Measurements from ENCODE around the gene ADAM19.

The ADAM19 gene

GRCh38 chr5:157516626-157517325, 58.8 kb downstream of the ADAM19 start:
- no peaks in the 10 kb centered on the region for H3K9me3 ChIP-seq (ENCODE audit: control insufficient read depth, low read length)
- H3K27me3 ChIP-seq (ENCODE audit: control insufficient read depth in 1 of 2, insufficient read depth in 1 of 2, low read length in 2 of 2), result no peaks in the 10 kb centered on the region
- H3K36me3 ChIP-seq (ENCODE audit: control insufficient read depth in 1 of 2, insufficient read depth in 2 of 2, low read depth in 1 of 2, low read length in 2 of 2), result peaks cover 0 to 36% of the 10 kb centered on the region in 2 experiments
- WGBS, result 9% methylated on average over 5 of the region's 5 CpGs
- H3K4me1 ChIP-seq (ENCODE audit: control insufficient read depth, insufficient read depth, low read depth, low read length), result peaks cover 25% of the 10 kb centered on the region
- DNase-seq, result peak; percentile 93
- no peak overlapping the region for H3K23ac ChIP-seq (ENCODE audit: low read length in 2 of 2)
- H2AFZ ChIP-seq (ENCODE audit: low read depth, low read length), result no peak overlapping the region
- H3K4ac ChIP-seq (ENCODE audit: low read depth in 1 of 2, low read length in 2 of 2), result peak overlapping the region in 1 of 2 experiments; percentile 24
- H2BK120ac ChIP-seq (ENCODE audit: low read depth, low read length), result no peak overlapping the region
- H4K91ac ChIP-seq (ENCODE audit: low read length), result no peak overlapping the region
- no peak overlapping the region for H3K4me2 ChIP-seq (ENCODE audit: low read length, poor library complexity, severe bottlenecking)
- H3K79me1 ChIP-seq (replicated peaks; ENCODE audit: low read length, poor library complexity, severe bottlenecking), result peaks cover 40% of the 10 kb centered on the region
- no peak overlapping the region for H3K14ac ChIP-seq (ENCODE audit: low read length in 2 of 2)
- H3K27ac ChIP-seq (ENCODE audit: low read length, poor library complexity, severe bottlenecking), result peak overlapping the region; percentile 66
- H3K18ac ChIP-seq (ENCODE audit: low read depth in 1 of 2, low read length in 2 of 2), result peak overlapping the region; percentile 46 to 73
- no peak overlapping the region for H2BK15ac ChIP-seq (ENCODE audit: low read depth, poor library complexity, severe bottlenecking)
- H3K9ac ChIP-seq (ENCODE audit: low read length), result peak overlapping the region; percentile 80
- peak overlapping the region; percentile 81 for H2AK5ac ChIP-seq (ENCODE audit: low read length, severe bottlenecking)
- H2BK12ac ChIP-seq (ENCODE audit: low read length in 2 of 2), result peak overlapping the region; percentile 1 to 95
- peak overlapping the region in 1 of 2 experiments; percentile 56 for H3K4me3 ChIP-seq (ENCODE audit: insufficient read depth in 1 of 2, low read depth in 1 of 2, low read length in 2 of 2)
- peak overlapping the region; percentile 82 for H4K8ac ChIP-seq (ENCODE audit: low read length)
- peak overlapping the region; percentile 35 for H2BK5ac ChIP-seq (ENCODE audit: low read depth, low read length, poor library complexity, severe bottlenecking)

DNA sequence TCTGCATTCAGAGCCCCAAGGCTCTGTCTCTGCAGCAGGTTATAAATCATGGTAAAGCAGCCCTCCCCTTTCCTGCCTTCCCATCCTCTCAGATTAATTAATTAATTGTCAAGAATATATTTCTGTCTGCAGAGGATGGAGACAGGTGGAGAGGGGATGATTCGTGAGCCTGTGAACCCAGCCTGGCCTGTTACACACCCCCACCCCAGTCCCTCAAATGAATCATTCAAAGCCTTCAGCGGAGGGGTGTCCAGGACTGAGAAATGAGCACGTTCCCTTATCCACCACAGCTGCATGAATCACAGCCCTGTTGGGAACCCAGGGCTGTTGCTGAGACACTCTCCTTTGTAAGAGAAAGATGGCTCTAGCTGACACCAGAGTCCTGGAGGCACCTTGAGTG, 59.6 kb downstream of the ADAM19 start:
- peaks cover 32% of the 10 kb centered on the region for H3K79me1 ChIP-seq (replicated peaks; ENCODE audit: low read length, poor library complexity, severe bottlenecking)
- H3K9me3 ChIP-seq (ENCODE audit: control insufficient read depth, low read length), result no peaks in the 10 kb centered on the region
- 0% methylated on average over 2 of the region's 3 CpGs for WGBS
- peaks cover 22% of the 10 kb centered on the region for H3K4me1 ChIP-seq (ENCODE audit: control insufficient read depth, insufficient read depth, low read depth, low read length)
- H3K23ac ChIP-seq (ENCODE audit: low read length in 2 of 2), result no peak overlapping the region
- H3K9ac ChIP-seq (ENCODE audit: low read length), result peak overlapping the region; percentile 80
- peak overlapping the region; percentile 46 to 90 for H3K18ac ChIP-seq (ENCODE audit: low read depth in 1 of 2, low read length in 2 of 2)
- no peak overlapping the region for H2AFZ ChIP-seq (ENCODE audit: low read depth, low read length)
- peaks cover 0 to 30% of the 10 kb centered on the region in 2 experiments for H3K36me3 ChIP-seq (ENCODE audit: control insufficient read depth in 1 of 2, insufficient read depth in 2 of 2, low read depth in 1 of 2, low read length in 2 of 2)
- H4K8ac ChIP-seq (ENCODE audit: low read length), result peak overlapping the region; percentile 7
- H3K4me3 ChIP-seq (ENCODE audit: insufficient read depth in 1 of 2, low read depth in 1 of 2, low read length in 2 of 2), result peak overlapping the region in 1 of 2 experiments; percentile 56
- peak overlapping the region; percentile 36 for H2AK5ac ChIP-seq (ENCODE audit: low read length, severe bottlenecking)
- H3K14ac ChIP-seq (ENCODE audit: low read length in 2 of 2), result no peak overlapping the region
- H2BK12ac ChIP-seq (ENCODE audit: low read length in 2 of 2), result peak overlapping the region; percentile 49 to 74
- peak overlapping the region; percentile 68 for H4K91ac ChIP-seq (ENCODE audit: low read length)
- H2BK120ac ChIP-seq (ENCODE audit: low read depth, low read length), result peak overlapping the region; percentile 45
- no peak overlapping the region for H2BK5ac ChIP-seq (ENCODE audit: low read depth, low read length, poor library complexity, severe bottlenecking)
- no peaks in the 10 kb centered on the region for H3K27me3 ChIP-seq (ENCODE audit: control insufficient read depth in 1 of 2, insufficient read depth in 1 of 2, low read length in 2 of 2)
- H2BK15ac ChIP-seq (ENCODE audit: low read depth, poor library complexity, severe bottlenecking), result peak overlapping the region; percentile 44
- H3K4ac ChIP-seq (ENCODE audit: low read depth in 1 of 2, low read length in 2 of 2), result peak overlapping the region in 1 of 2 experiments; percentile 13
- peak overlapping the region; percentile 66 for H3K27ac ChIP-seq (ENCODE audit: low read length, poor library complexity, severe bottlenecking)
- DNase-seq, result peak; percentile 91
- H3K4me2 ChIP-seq (ENCODE audit: low read length, poor library complexity, severe bottlenecking), result no peak overlapping the region

GRCh38 chr5:157514974-157515373, 60.6 kb downstream of the ADAM19 start:
- Histone ChIP-seq H3K14ac (ENCODE audit: low read length in 2 of 2) (no peak overlapping the region), H3K79me1 (replicated peaks; ENCODE audit: low read length, poor library complexity, severe bottlenecking) (peaks cover 31% of the 10 kb centered on the region), H3K4me2 (ENCODE audit: low read length, poor library complexity, severe bottlenecking) (no peak overlapping the region), H3K18ac (ENCODE audit: low read depth in 1 of 2, low read length in 2 of 2) (no peak overlapping the region), H2BK5ac (ENCODE audit: low read depth, low read length, poor library complexity, severe bottlenecking) (no peak overlapping the region), H3K27me3 (ENCODE audit: control insufficient read depth in 1 of 2, insufficient read depth in 1 of 2, low read length in 2 of 2) (no peaks in the 10 kb centered on the region), H2BK15ac (ENCODE audit: low read depth, poor library complexity, severe bottlenecking) (no peak overlapping the region), H4K91ac (ENCODE audit: low read length) (no peak overlapping the region), H2AFZ (ENCODE audit: low read depth, low read length) (no peak overlapping the region), H3K9ac (ENCODE audit: low read length) (no peak overlapping the region), H2BK120ac (ENCODE audit: low read depth, low read length) (no peak overlapping the region), H4K8ac (ENCODE audit: low read length) (no peak overlapping the region), H3K4ac (ENCODE audit: low read depth in 1 of 2, low read length in 2 of 2) (no peak overlapping the region), H2AK5ac (ENCODE audit: low read length, severe bottlenecking) (no peak overlapping the region), H3K23ac (ENCODE audit: low read length in 2 of 2) (no peak overlapping the region), H3K36me3 (ENCODE audit: control insufficient read depth in 1 of 2, insufficient read depth in 2 of 2, low read depth in 1 of 2, low read length in 2 of 2) (peaks cover 0 to 30% of the 10 kb centered on the region in 2 experiments), H3K9me3 (ENCODE audit: control insufficient read depth, low read length) (no peaks in the 10 kb centered on the region), H3K27ac (ENCODE audit: low read length, poor library complexity, severe bottlenecking) (no peak overlapping the region), H2BK12ac (ENCODE audit: low read length in 2 of 2) (no peak overlapping the region), H3K4me3 (ENCODE audit: insufficient read depth in 1 of 2, low read depth in 1 of 2, low read length in 2 of 2) (no peak overlapping the region), H3K4me1 (ENCODE audit: control insufficient read depth, insufficient read depth, low read depth, low read length) (peaks cover 22% of the 10 kb centered on the region)
- 97% methylated on average over 2 of the region's 2 CpGs for WGBS
- no peak for DNase-seq

GRCh38 chr5:157513182-157513581, 62.4 kb downstream of the ADAM19 start:
- H4K91ac ChIP-seq (ENCODE audit: low read length), result peak overlapping the region; percentile 67
- H3K4me2 ChIP-seq (ENCODE audit: low read length, poor library complexity, severe bottlenecking), result no peak overlapping the region
- H3K27ac ChIP-seq (ENCODE audit: low read length, poor library complexity, severe bottlenecking), result peak overlapping the region; percentile 1
- H2BK12ac ChIP-seq (ENCODE audit: low read length in 2 of 2), result no peak overlapping the region
- peaks cover 24% of the 10 kb centered on the region for H3K4me1 ChIP-seq (ENCODE audit: control insufficient read depth, insufficient read depth, low read depth, low read length)
- no peaks in the 10 kb centered on the region for H3K27me3 ChIP-seq (ENCODE audit: control insufficient read depth in 1 of 2, insufficient read depth in 1 of 2, low read length in 2 of 2)
- no peak overlapping the region for H3K4ac ChIP-seq (ENCODE audit: low read depth in 1 of 2, low read length in 2 of 2)
- H3K23ac ChIP-seq (ENCODE audit: low read length in 2 of 2), result no peak overlapping the region
- no peak overlapping the region for H2BK15ac ChIP-seq (ENCODE audit: low read depth, poor library complexity, severe bottlenecking)
- peaks cover 31% of the 10 kb centered on the region for H3K79me1 ChIP-seq (replicated peaks; ENCODE audit: low read length, poor library complexity, severe bottlenecking)
- peak overlapping the region; percentile 54 for H2BK120ac ChIP-seq (ENCODE audit: low read depth, low read length)
- no peak for DNase-seq
- no peak overlapping the region for H3K14ac ChIP-seq (ENCODE audit: low read length in 2 of 2)
- peak overlapping the region; percentile 85 for H4K8ac ChIP-seq (ENCODE audit: low read length)
- no peak overlapping the region for H2AK5ac ChIP-seq (ENCODE audit: low read length, severe bottlenecking)
- H3K4me3 ChIP-seq (ENCODE audit: insufficient read depth in 1 of 2, low read depth in 1 of 2, low read length in 2 of 2), result no peak overlapping the region
- no peak overlapping the region for H2AFZ ChIP-seq (ENCODE audit: low read depth, low read length)
- H3K18ac ChIP-seq (ENCODE audit: low read depth in 1 of 2, low read length in 2 of 2), result peak overlapping the region in 1 of 2 experiments; percentile 60
- WGBS, result 98% methylated on average over 8 of the region's 8 CpGs
- H3K9ac ChIP-seq (ENCODE audit: low read length), result no peak overlapping the region
- H3K9me3 ChIP-seq (ENCODE audit: control insufficient read depth, low read length), result no peaks in the 10 kb centered on the region
- no peak overlapping the region for H2BK5ac ChIP-seq (ENCODE audit: low read depth, low read length, poor library complexity, severe bottlenecking)
- H3K36me3 ChIP-seq (ENCODE audit: control insufficient read depth in 1 of 2, insufficient read depth in 2 of 2, low read depth in 1 of 2, low read length in 2 of 2), result peaks cover 0 to 23% of the 10 kb centered on the region in 2 experiments

Data from mesenchymal stem cell (in vitro differentiated cells and primary cell).